ENCODE data around the gene SESN3.
"Not testable (repeated sequence)": the region's sequence is repeated elsewhere in the genome, so short reads cannot be mapped to it uniquely, and the experiment has no call there.

DNA sequence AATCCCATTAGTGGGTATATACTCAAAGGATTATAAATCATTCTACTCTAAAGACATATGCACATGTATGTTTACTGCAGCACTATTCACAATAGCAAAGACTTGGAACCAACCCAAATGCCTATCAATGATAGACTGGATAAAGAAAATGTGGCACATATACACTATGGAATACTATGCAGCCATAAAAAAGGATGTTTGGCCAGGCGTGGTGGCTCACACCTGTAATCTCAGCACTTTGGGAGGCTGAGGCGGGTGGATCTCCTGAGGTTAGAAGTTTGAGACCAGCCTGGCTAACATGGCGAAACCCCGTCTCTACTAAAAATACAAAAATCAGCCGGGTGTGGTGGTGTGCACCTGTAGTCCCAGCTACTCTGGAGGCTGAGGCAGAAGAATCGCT is 21.5 kb downstream of the SESN3 start:
- TF ChIP-seq YY1 (IDR thresholded peaks at IDR 0.05; ENCODE audit: insufficient read depth, insufficient read length); SUZ12 (IDR thresholded peaks at IDR 0.05; ENCODE audit: extremely low read depth, insufficient read depth, insufficient read length): not testable (repeated sequence)
